GM10266 (cell line): ENCODE results near the gene MAP9.

Source experiments
- DNase-seq: peaks from one replicate; pipeline ENCODE4 v3.0.0; 2012; ENCODE audit errors: extremely low spot score
- CTCF ChIP-seq: IDR thresholded peaks from 2 replicates; pipeline ENCODE4 v1.5.1; 2012; ENCODE audit warnings: mild to moderate bottlenecking, low read depth; ENCODE audit not compliant: control insufficient read depth, insufficient read depth; ENCODE audit errors: missing control alignments

Gene MAP9

GRCh38 chr4:155353923-155354540 is 22.7 kb downstream of the MAP9 start:
- peak; percentile 27 for DNase-seq

GRCh38 chr4:155342142-155342541 is 34.6 kb downstream of the MAP9 start:
- no peak for DNase-seq
- TF ChIP-seq CTCF = no peak

More at GRCh38 chr4:155353923-155354540, 22.7 kb downstream of the MAP9 start:
- TF ChIP-seq CTCF = peak; percentile 81

DNA sequence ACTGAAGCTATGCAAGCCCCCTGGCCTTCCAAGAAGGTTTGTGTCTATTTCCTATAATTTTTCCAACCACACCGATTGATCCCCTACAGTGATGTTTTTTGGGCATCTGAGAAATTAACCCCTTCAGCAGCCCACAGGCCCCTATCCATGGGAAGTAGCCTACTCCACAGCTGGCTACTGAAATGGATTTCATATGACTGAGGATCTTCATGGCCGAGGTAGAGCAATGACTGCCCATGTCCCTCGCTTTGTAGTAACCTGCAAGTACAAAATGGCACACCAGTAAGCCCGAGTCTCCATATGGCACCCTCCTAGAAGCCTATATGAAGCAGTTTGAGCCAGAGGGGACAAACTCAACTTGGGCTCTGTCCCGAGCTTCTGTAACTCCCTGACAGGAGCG is 36.8 kb downstream of the MAP9 start:
- DNase-seq = no peak
- TF ChIP-seq CTCF = no peak

GRCh38 chr4:155339588-155339987 is 37.2 kb downstream of the MAP9 start:
- no peak for TF ChIP-seq CTCF
- DNase-seq = no peak

DNA sequence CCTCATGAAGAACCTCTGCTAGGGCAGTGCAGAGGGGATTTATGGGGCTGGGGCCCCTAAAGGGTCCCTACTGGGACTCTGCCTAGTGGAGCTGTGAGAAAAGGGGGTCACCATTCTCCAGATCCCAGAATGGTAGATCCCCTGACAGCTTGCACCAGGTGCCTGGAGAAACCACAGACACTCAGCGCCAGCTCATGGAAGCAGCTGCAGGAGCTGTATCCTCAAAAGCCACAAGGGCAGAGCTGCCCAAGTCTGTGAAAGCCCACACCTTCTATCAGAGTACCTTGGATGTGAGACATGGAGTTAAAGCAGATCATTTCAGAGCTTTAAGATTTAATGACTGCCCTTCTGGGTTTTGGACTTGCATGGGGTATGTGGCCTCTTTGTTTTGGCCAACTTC is 38.6 kb downstream of the MAP9 start:
- no peak for TF ChIP-seq CTCF
- DNase-seq = no peak

DNA sequence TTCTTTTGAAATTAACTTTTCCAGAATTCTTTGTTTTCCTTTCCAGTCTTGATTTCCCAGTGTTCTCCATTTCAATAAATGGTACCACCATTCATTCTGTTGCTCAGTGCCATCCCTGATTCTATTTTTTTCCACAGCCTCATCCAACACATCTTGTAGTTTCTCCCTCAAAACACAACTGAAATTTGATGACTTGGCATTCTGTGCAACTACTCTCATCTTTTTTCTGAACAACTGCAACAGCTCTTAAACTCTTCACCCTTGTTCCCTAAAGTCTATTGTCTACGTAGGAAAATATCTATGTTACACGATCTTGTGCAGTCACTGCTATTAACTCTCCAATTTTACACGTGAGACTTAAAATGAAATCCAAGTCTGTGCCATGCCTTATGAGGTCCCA is 40.5 kb downstream of the MAP9 start:
- no peak for TF ChIP-seq CTCF
- DNase-seq = no peak

DNA sequence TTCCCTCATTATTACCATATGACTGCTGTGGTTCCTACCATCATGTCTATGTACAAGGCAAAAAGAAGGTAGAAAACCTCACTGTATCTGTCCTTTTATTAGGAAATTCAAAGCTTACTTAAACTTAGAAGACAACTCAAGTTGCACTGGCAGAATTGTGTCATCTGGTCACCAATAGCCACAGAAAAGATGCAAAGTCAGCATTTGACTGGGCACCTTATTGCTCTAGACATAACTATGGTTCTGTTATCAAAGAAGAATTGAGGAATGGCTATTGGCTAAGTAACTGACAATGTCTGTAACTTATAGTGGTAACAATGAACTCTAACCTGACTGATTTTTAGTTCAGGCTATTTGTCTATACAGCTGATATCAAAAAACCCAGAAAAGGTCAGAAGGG is 45.3 kb downstream of the MAP9 start:
- no peak for DNase-seq
- no peak for TF ChIP-seq CTCF
